OCI-LY7 (cell line): ENCODE data around the gene KATNAL1.

Experiments used
- EZH2phosphoT487 ChIP-seq: fragments of 200-600 bp; sonication (generic); IDR thresholded peaks from 2 replicates; pipeline ENCODE4 v1.6.1; 2018; ENCODE audit warnings: low read depth, borderline replicate concordance, mild to moderate bottlenecking, mixed run types, antibody characterized with exemption, low read length, moderate library complexity, mixed read lengths
- TF ChIP-seq, protein P1 (sequence below): fragments of 200-600 bp; sonication (generic); conservative IDR thresholded peaks from 2 replicates; pipeline ENCODE4 v1.5.1; 2014; ENCODE audit warnings: mild to moderate bottlenecking, antibody characterized with exemption, low read length, moderate library complexity, mixed read lengths

DNA sequence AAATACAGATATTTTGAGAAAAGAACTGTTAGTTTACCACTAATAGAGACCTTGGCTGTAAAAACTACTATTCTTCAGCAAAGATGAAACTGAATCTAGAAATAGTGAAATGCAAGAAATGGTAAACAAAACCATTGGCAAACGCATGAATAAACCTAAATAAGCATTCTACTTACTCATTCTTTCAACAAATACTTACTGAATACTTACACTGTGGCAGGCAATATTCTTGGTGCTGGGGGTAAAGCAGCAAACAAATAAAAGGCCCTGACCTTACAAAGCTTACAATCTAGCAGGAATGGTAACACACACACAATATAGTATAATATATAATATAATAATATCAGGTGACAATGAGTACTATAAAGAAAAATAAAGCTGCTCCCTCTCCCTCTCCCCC, 38.7 kb downstream of the KATNAL1 start:
- TF ChIP-seq, protein P1, sequence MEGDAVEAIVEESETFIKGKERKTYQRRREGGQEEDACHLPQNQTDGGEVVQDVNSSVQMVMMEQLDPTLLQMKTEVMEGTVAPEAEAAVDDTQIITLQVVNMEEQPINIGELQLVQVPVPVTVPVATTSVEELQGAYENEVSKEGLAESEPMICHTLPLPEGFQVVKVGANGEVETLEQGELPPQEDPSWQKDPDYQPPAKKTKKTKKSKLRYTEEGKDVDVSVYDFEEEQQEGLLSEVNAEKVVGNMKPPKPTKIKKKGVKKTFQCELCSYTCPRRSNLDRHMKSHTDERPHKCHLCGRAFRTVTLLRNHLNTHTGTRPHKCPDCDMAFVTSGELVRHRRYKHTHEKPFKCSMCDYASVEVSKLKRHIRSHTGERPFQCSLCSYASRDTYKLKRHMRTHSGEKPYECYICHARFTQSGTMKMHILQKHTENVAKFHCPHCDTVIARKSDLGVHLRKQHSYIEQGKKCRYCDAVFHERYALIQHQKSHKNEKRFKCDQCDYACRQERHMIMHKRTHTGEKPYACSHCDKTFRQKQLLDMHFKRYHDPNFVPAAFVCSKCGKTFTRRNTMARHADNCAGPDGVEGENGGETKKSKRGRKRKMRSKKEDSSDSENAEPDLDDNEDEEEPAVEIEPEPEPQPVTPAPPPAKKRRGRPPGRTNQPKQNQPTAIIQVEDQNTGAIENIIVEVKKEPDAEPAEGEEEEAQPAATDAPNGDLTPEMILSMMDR = no peak
- TF ChIP-seq EZH2phosphoT487 = no peak
